HepG2 (cell line): ENCODE results near the gene FUT8.
A peak's percentile ranks its signal among the peaks of the same experiment; 100 is the strongest.

Experiments used
- CHD2 ChIP-seq: IDR thresholded peaks from 2 replicates; pipeline ENCODE4 v1.6.1; 2011; ENCODE audit warnings: low read depth, low read length, improper control_type of control experiment
- HNRNPUL1 ChIP-seq: fragments of 200-400 bp; formaldehyde crosslinking; IDR thresholded peaks from 2 replicates; pipeline ENCODE4 v1.6.1; 2017; ENCODE audit warnings: low read depth, mild to moderate bottlenecking, low read length, moderate library complexity
- NFYB ChIP-seq: sonication (generic); formaldehyde crosslinking; IDR thresholded peaks from 2 replicates; pipeline ENCODE4 v1.4.0; 2020; ENCODE audit warnings: missing genetic modification reagents
- TF ChIP-seq, protein P1 (sequence below): sonication (generic); formaldehyde crosslinking; IDR thresholded peaks from 2 replicates; pipeline ENCODE4 v1.5.0; 2020; ENCODE audit warnings: mild to moderate bottlenecking, missing genetic modification reagents, moderate library complexity
- TF ChIP-seq, protein P2 (sequence below): sonication (generic); formaldehyde crosslinking; IDR thresholded peaks from 2 replicates; pipeline ENCODE4 v1.4.0; 2020; ENCODE audit warnings: missing genetic modification reagents

- TF ChIP-seq, protein P1, sequence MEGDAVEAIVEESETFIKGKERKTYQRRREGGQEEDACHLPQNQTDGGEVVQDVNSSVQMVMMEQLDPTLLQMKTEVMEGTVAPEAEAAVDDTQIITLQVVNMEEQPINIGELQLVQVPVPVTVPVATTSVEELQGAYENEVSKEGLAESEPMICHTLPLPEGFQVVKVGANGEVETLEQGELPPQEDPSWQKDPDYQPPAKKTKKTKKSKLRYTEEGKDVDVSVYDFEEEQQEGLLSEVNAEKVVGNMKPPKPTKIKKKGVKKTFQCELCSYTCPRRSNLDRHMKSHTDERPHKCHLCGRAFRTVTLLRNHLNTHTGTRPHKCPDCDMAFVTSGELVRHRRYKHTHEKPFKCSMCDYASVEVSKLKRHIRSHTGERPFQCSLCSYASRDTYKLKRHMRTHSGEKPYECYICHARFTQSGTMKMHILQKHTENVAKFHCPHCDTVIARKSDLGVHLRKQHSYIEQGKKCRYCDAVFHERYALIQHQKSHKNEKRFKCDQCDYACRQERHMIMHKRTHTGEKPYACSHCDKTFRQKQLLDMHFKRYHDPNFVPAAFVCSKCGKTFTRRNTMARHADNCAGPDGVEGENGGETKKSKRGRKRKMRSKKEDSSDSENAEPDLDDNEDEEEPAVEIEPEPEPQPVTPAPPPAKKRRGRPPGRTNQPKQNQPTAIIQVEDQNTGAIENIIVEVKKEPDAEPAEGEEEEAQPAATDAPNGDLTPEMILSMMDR (CRISPR knock-in tag) = peak; percentile 55
- TF ChIP-seq, protein P2, sequence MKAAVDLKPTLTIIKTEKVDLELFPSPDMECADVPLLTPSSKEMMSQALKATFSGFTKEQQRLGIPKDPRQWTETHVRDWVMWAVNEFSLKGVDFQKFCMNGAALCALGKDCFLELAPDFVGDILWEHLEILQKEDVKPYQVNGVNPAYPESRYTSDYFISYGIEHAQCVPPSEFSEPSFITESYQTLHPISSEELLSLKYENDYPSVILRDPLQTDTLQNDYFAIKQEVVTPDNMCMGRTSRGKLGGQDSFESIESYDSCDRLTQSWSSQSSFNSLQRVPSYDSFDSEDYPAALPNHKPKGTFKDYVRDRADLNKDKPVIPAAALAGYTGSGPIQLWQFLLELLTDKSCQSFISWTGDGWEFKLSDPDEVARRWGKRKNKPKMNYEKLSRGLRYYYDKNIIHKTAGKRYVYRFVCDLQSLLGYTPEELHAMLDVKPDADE (CRISPR knock-in tag) = no peak
- no peak for TF ChIP-seq NFYB
- TF ChIP-seq CHD2 = no peak
- TF ChIP-seq HNRNPUL1 = no peak
Observed at GRCh38 chr14:65373671-65374039, 38.9 kb upstream of the FUT8 start.
